ENCODE measurements around the gene IL18R1. TPM values are rescaled to one million over a fixed set of nuclear protein-coding genes. Genes with fewer than 3 reads are reported as not detected.

IL18R1 gene
- total and polyA plus RNA-seq, 4 donors: 4.8 to 12.7 (median 5.9) TPM

GRCh38 chr2:102386004-102386403, 30.4 kb downstream of the IL18R1 start:
- Histone ChIP-seq H3K9me3 (ENCODE audit: control insufficient read depth in 4 of 4, low read length in 3 of 4) (peaks cover 0 to 12% (median 2%) of the 10 kb centered on the region in 4 donors), H3K9ac (ENCODE audit: low read depth in 1 of 2, low read length in 2 of 2) (no peak overlapping the region), H3K4me1 (ENCODE audit: control insufficient read depth in 4 of 4, insufficient read depth in 4 of 4, low read length in 3 of 4) (no peaks in the 10 kb centered on the region), H3K36me3 (ENCODE audit: control insufficient read depth in 4 of 4, insufficient read depth in 3 of 4, low read depth in 1 of 4, low read length in 3 of 4) (peaks cover 1 to 18% (median 7%) of the 10 kb centered on the region in 4 donors), H3K27ac (ENCODE audit: low read depth in 1 of 2, low read length in 2 of 2) (no peak overlapping the region), H3K27me3 (ENCODE audit: control insufficient read depth in 4 of 4, insufficient read depth in 4 of 4, low read length in 3 of 4) (no peaks in the 10 kb centered on the region), H3K4me3 (ENCODE audit: low read depth in 1 of 3, low read length in 3 of 3) (no peak overlapping the region)
- 96% methylated on average over 3 of the region's 3 CpGs for WGBS
- no peak for DNase-seq (ENCODE audit: low spot score)
- TF ChIP-seq HNF4G (IDR thresholded peaks at IDR 0.05) (no peak), RAD21 (IDR thresholded peaks at IDR 0.05) (no peak), MAX (IDR thresholded peaks at IDR 0.05) (no peak), FOXA1 (IDR thresholded peaks at IDR 0.05) (no peak), RXRA (IDR thresholded peaks at IDR 0.05) (no peak), TAF1 (conservative IDR thresholded peaks at IDR 0.05) (no peak), NR2F2 (IDR thresholded peaks at IDR 0.05) (no peak), JUND (IDR thresholded peaks at IDR 0.05) (no peak)
- TF ChIP-seq, protein P1, sequence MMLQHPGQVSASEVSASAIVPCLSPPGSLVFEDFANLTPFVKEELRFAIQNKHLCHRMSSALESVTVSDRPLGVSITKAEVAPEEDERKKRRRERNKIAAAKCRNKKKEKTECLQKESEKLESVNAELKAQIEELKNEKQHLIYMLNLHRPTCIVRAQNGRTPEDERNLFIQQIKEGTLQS (IDR thresholded peaks at IDR 0.05): no peak

- DNase-seq (ENCODE audit: low spot score): no peak
- no peak overlapping the region for H3K9ac ChIP-seq (ENCODE audit: low read depth in 1 of 2, low read length in 2 of 2)
- H3K9me3 ChIP-seq (ENCODE audit: control insufficient read depth in 4 of 4, low read length in 3 of 4): peaks cover 0 to 12% (median 2%) of the 10 kb centered on the region in 4 donors
- H3K27ac ChIP-seq (ENCODE audit: low read depth in 1 of 2, low read length in 2 of 2): no peak overlapping the region
- TF ChIP-seq FOXA1 (IDR thresholded peaks at IDR 0.05): no peak
- no peak for TF ChIP-seq RXRA (IDR thresholded peaks at IDR 0.05)
- no peak for TF ChIP-seq GABPA (IDR thresholded peaks at IDR 0.05 in 1 of 2, conservative IDR thresholded peaks at IDR 0.05 in 1 of 2)
- TF ChIP-seq RAD21 (IDR thresholded peaks at IDR 0.05): no peak
- TF ChIP-seq, protein P1 (IDR thresholded peaks at IDR 0.05): no peak
- TF ChIP-seq REST (IDR thresholded peaks at IDR 0.05): no peak
- TF ChIP-seq CTCF (IDR thresholded peaks at IDR 0.05; ENCODE audit: low read depth, low read length, missing input control): no peak
- TF ChIP-seq ZBTB33 (IDR thresholded peaks at IDR 0.05): no peak
- no peak for TF ChIP-seq NR2F2 (IDR thresholded peaks at IDR 0.05)
- TF ChIP-seq HNF4G (IDR thresholded peaks at IDR 0.05): no peak
- H3K27me3 ChIP-seq (ENCODE audit: control insufficient read depth in 4 of 4, insufficient read depth in 4 of 4, low read length in 3 of 4): no peaks in the 10 kb centered on the region
- no peak overlapping the region for H3K4me3 ChIP-seq (ENCODE audit: low read depth in 1 of 3, low read length in 3 of 3)
- peaks cover 1 to 13% (median 7%) of the 10 kb centered on the region in 4 donors for H3K36me3 ChIP-seq (ENCODE audit: control insufficient read depth in 4 of 4, insufficient read depth in 3 of 4, low read depth in 1 of 4, low read length in 3 of 4)
- no peaks in the 10 kb centered on the region for H3K4me1 ChIP-seq (ENCODE audit: control insufficient read depth in 4 of 4, insufficient read depth in 4 of 4, low read length in 3 of 4)
- WGBS: 92% methylated on average over 3 of the region's 3 CpGs
These were observed 31.4 kb downstream of the IL18R1 start for GRCh38 chr2:102386867-102387541.
